ENCODE measurements around the gene RALGDS.
A peak's percentile ranks its signal among the peaks of the same experiment; 100 is the strongest.

Gene RALGDS

GRCh38 chr9:133151601-133152525, 30.8 kb upstream of the RALGDS start:
- DNase-seq (ENCODE audit: low read depth, low spot score) = no peak
- Histone ChIP-seq H3K9me3 (ENCODE audit: control insufficient read depth, insufficient read depth, low read length) (no peaks in the 10 kb centered on the region), H3K27me3 (ENCODE audit: control insufficient read depth, insufficient read depth, low read length) (no peaks in the 10 kb centered on the region), H3K27ac (ENCODE audit: low read length) (no peak overlapping the region), H3K4me3 (ENCODE audit: low read length) (no peak overlapping the region), H3K36me3 (ENCODE audit: control insufficient read depth, insufficient read depth, low read length) (no peaks in the 10 kb centered on the region), H3K4me1 (ENCODE audit: control insufficient read depth, insufficient read depth, low read length) (peaks cover 4% of the 10 kb centered on the region; the same call in 1 of the 2 replicates)
- WGBS (ENCODE audit: insufficient coverage, insufficient read length) = no CpG with 5 or more reads among the region's 14 CpGs

GRCh38 chr9:133151041-133151440, 30.0 kb upstream of the RALGDS start:
- WGBS (ENCODE audit: insufficient coverage, insufficient read length) = no CpG with 5 or more reads among the region's 6 CpGs
- H3K27ac ChIP-seq (ENCODE audit: low read length) = no peak overlapping the region
- no peaks in the 10 kb centered on the region for H3K36me3 ChIP-seq (ENCODE audit: control insufficient read depth, insufficient read depth, low read length)

DNA sequence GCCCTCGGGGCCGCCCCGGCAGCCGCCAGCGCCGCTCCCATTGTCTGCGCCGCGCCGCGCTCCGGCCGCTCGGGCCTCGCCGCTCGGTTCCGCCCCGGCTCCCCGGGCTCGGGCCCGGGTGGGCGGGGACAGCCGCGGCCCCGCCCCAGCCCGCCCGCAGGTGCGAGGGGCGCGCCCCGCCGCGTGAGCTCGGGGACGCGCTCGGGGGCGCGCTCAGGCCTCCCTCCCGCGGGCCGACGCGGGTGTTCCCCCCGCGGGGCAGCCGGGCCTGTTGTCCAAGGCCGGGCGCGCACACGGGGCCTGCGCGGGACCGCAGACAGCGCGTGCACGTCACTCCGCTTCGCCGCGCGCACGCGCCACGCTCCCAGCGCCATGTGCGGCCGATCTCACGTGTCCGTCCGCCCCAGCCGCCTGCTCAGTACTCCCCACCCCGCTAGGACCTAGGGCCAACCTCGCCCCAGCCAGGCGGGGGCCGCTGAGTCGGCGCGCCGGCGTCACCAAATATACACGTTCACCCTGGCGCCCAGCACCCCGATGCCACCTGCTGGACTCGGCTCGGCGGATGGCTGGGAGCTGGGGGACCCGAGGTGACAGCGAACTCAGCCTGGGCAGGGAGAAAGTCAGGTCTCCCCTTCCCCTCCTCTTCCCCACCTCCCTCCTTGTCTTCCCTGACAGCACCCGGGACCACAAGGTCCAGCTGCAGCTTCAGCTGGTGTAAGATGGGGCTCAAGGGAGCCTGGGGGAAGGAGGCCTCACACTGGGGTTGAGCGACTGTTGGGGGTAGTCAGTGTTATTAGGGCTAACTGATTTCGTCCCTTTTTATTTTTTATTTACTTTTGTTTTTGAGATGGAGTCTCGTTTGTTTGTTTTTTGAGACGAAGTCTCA, 28.3 kb upstream of the RALGDS start:
- no peaks in the 10 kb centered on the region for H3K36me3 ChIP-seq (ENCODE audit: control insufficient read depth, insufficient read depth, low read length)
- H3K9me3 ChIP-seq (ENCODE audit: control insufficient read depth, insufficient read depth, low read length) = no peaks in the 10 kb centered on the region
- no peak overlapping the region for H3K27ac ChIP-seq (ENCODE audit: low read length)
- DNase-seq (ENCODE audit: low read depth, low spot score) = peak; percentile 84
- H3K4me3 ChIP-seq (ENCODE audit: low read length) = peak overlapping the region; percentile 74
- no peaks in the 10 kb centered on the region for H3K27me3 ChIP-seq (ENCODE audit: control insufficient read depth, insufficient read depth, low read length)
- peaks cover 4% of the 10 kb centered on the region; the same call in 1 of the 2 replicates for H3K4me1 ChIP-seq (ENCODE audit: control insufficient read depth, insufficient read depth, low read length)
- no CpG with 5 or more reads among the region's 95 CpGs for WGBS (ENCODE audit: insufficient coverage, insufficient read length)

More at GRCh38 chr9:133151041-133151440, 30.0 kb upstream of the RALGDS start:
- H3K4me3 ChIP-seq (ENCODE audit: low read length) = no peak overlapping the region
- DNase-seq (ENCODE audit: low read depth, low spot score) = no peak
- H3K9me3 ChIP-seq (ENCODE audit: control insufficient read depth, insufficient read depth, low read length) = no peaks in the 10 kb centered on the region
- H3K27me3 ChIP-seq (ENCODE audit: control insufficient read depth, insufficient read depth, low read length) = no peaks in the 10 kb centered on the region
- H3K4me1 ChIP-seq (ENCODE audit: control insufficient read depth, insufficient read depth, low read length) = peaks cover 4% of the 10 kb centered on the region; the same call in 1 of the 2 replicates

GRCh38 chr9:133148199-133149129, 27.4 kb upstream of the RALGDS start:
- Histone ChIP-seq H3K27ac (ENCODE audit: low read length) (no peak overlapping the region), H3K27me3 (ENCODE audit: control insufficient read depth, insufficient read depth, low read length) (no peaks in the 10 kb centered on the region), H3K4me1 (ENCODE audit: control insufficient read depth, insufficient read depth, low read length) (peaks cover 4% of the 10 kb centered on the region), H3K4me3 (ENCODE audit: low read length) (peak overlapping the region; percentile 74), H3K36me3 (ENCODE audit: control insufficient read depth, insufficient read depth, low read length) (no peaks in the 10 kb centered on the region), H3K9me3 (ENCODE audit: control insufficient read depth, insufficient read depth, low read length) (no peaks in the 10 kb centered on the region)
- WGBS (ENCODE audit: insufficient coverage, insufficient read length) = no CpG with 5 or more reads among the region's 65 CpGs
- no peak for DNase-seq (ENCODE audit: low read depth, low spot score)

DNA sequence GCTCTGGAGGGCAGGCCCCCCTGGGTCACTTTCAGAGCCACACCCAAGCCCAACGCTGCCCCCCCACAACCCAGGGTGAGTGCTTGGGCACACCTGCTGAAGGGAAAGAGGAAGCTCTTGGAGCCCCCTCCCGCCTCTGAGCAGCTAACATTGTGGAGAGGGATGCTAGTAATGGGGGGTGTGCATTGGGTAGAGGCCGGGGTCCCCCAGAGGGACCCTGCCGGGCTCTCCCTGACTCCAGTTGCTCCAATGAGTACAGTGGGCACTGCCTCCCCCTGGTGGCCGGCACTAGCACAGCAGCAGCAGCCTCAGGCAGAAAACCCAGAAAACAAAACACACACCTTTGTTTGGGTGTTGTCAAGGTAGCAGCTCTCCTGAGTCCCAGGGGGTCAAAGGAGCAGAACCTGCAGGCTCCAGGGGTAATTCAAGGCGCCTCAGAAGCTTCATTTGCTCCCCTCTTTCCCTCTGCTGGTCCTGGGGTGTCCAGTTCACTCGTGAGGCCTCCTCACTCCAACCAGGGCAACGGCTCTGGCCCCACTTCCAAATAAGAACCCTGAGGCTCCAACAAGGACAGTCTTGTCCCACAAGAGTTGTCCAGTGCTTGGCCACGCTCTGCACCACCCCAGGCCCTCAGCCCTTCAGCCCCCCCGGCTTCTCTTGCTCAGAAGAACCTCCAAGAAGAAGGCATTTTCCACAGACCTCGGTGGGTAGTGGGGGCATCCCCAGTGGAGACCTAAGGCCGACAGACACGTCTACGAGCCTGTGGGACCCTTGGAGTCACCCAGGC, 26.6 kb upstream of the RALGDS start:
- WGBS (ENCODE audit: insufficient coverage, insufficient read length) = no CpG with 5 or more reads among the region's 14 CpGs
- DNase-seq (ENCODE audit: low read depth, low spot score) = peak; percentile 64
- no peak overlapping the region for H3K27ac ChIP-seq (ENCODE audit: low read length)
- no peaks in the 10 kb centered on the region for H3K36me3 ChIP-seq (ENCODE audit: control insufficient read depth, insufficient read depth, low read length)
- no peaks in the 10 kb centered on the region for H3K9me3 ChIP-seq (ENCODE audit: control insufficient read depth, insufficient read depth, low read length)
- H3K27me3 ChIP-seq (ENCODE audit: control insufficient read depth, insufficient read depth, low read length) = no peaks in the 10 kb centered on the region
- peaks cover 4% of the 10 kb centered on the region for H3K4me1 ChIP-seq (ENCODE audit: control insufficient read depth, insufficient read depth, low read length)
- H3K4me3 ChIP-seq (ENCODE audit: low read length) = no peak overlapping the region

GRCh38 chr9:133146746-133147411, 25.8 kb upstream of the RALGDS start:
- Histone ChIP-seq H3K27ac (ENCODE audit: low read length) (no peak overlapping the region), H3K27me3 (ENCODE audit: control insufficient read depth, insufficient read depth, low read length) (no peaks in the 10 kb centered on the region), H3K4me1 (ENCODE audit: control insufficient read depth, insufficient read depth, low read length) (peaks cover 4% of the 10 kb centered on the region), H3K9me3 (ENCODE audit: control insufficient read depth, insufficient read depth, low read length) (no peaks in the 10 kb centered on the region), H3K4me3 (ENCODE audit: low read length) (no peak overlapping the region), H3K36me3 (ENCODE audit: control insufficient read depth, insufficient read depth, low read length) (no peaks in the 10 kb centered on the region)
- no CpG with 5 or more reads among the region's 7 CpGs for WGBS (ENCODE audit: insufficient coverage, insufficient read length)
- DNase-seq (ENCODE audit: low read depth, low spot score) = no peak

- no peaks in the 10 kb centered on the region for H3K27me3 ChIP-seq (ENCODE audit: control insufficient read depth, insufficient read depth, low read length)
- WGBS (ENCODE audit: insufficient coverage, insufficient read length) = no CpG with 5 or more reads among the region's 19 CpGs
- no peak for DNase-seq (ENCODE audit: low read depth, low spot score)
- H3K27ac ChIP-seq (ENCODE audit: low read length) = no peak overlapping the region
- H3K4me1 ChIP-seq (ENCODE audit: control insufficient read depth, insufficient read depth, low read length) = peaks cover 4% of the 10 kb centered on the region
- no peaks in the 10 kb centered on the region for H3K36me3 ChIP-seq (ENCODE audit: control insufficient read depth, insufficient read depth, low read length)
- no peak overlapping the region for H3K4me3 ChIP-seq (ENCODE audit: low read length)
- no peaks in the 10 kb centered on the region for H3K9me3 ChIP-seq (ENCODE audit: control insufficient read depth, insufficient read depth, low read length)
Observed at GRCh38 chr9:133144904-133145851, 24.1 kb upstream of the RALGDS start.

- no peak overlapping the region for H3K27ac ChIP-seq (ENCODE audit: low read length)
Observed at GRCh38 chr9:133144142-133144903, 23.3 kb upstream of the RALGDS start.

More at GRCh38 chr9:133144142-133144903, 23.3 kb upstream of the RALGDS start:
- H3K27me3 ChIP-seq (ENCODE audit: control insufficient read depth, insufficient read depth, low read length) = no peaks in the 10 kb centered on the region
- DNase-seq (ENCODE audit: low read depth, low spot score) = no peak
- no peaks in the 10 kb centered on the region for H3K9me3 ChIP-seq (ENCODE audit: control insufficient read depth, insufficient read depth, low read length)
- peaks cover 4% of the 10 kb centered on the region for H3K4me1 ChIP-seq (ENCODE audit: control insufficient read depth, insufficient read depth, low read length)
- WGBS (ENCODE audit: insufficient coverage, insufficient read length) = no CpG with 5 or more reads among the region's 52 CpGs
- no peaks in the 10 kb centered on the region for H3K36me3 ChIP-seq (ENCODE audit: control insufficient read depth, insufficient read depth, low read length)
- peak overlapping the region; percentile 24; the same call in 1 of the 2 replicates for H3K4me3 ChIP-seq (ENCODE audit: low read length)

All from iPS DF 6.9 (cell line).